Kasumi-1 (cell line): Measurements from ENCODE around the gene THRA.
A peak's percentile ranks its signal among the peaks of the same experiment; 100 is the strongest.

Experiments
- DNase-seq, 2 experiments: peaks; one replicate each; lab custom pipeline; 2025; lab: John Stamatoyannopoulos, UW

The THRA gene, protein sequence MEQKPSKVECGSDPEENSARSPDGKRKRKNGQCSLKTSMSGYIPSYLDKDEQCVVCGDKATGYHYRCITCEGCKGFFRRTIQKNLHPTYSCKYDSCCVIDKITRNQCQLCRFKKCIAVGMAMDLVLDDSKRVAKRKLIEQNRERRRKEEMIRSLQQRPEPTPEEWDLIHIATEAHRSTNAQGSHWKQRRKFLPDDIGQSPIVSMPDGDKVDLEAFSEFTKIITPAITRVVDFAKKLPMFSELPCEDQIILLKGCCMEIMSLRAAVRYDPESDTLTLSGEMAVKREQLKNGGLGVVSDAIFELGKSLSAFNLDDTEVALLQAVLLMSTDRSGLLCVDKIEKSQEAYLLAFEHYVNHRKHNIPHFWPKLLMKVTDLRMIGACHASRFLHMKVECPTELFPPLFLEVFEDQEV

DNA sequence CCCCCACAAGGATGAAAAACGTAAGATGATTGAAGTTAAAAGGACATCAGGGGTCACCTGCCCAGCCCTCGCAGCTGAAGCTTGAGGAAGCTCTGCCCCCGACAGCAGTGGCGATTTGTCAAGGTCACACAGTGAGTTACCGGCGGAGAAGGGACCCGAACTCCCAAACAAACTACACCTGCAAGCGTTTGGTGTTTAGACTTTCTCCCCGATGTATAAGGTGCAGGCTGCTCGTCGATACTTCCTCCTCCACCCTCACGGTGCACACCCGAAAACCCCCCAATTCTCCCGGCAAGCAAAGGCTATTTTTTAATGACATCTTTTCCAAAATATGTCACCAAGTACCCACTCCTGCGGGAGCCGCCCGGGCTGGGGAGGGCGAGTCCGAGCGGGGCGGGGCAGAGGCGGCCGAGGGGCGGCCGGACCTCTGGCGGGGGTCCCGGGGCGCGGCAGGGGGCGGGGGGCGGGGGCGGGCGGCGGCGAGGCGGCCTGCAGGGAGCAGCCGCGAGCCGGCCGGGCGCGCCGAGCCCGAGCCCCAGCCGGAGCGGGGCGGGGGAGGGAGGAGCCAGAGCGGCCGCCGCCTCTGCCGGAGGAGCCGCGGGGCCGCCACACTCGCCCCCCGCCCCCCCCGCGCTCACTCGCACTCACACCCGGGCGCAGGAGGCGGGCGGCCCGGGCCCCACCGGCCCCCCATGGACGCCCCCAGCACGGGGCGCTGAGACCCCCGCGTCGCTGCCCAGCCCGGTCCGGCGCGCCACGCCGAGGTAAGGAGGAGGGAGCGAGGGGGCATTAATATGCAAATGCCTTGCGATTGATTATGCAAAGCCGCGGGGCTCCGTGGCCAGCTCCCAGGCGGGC is at the start of gene THRA:
THRA (plus strand) TSS at position 637 of the 858 bp plus-strand sequence. CDS start 11,524 bp downstream, outside the sequence.
- DNase-seq, result peak; percentile 46 to 48

- DNase-seq, result no peak
These were observed 48.3 kb upstream of the THRA start for GRCh38 chr17:40014375-40014980.

- DNase-seq, result peak; percentile 12 to 27
These were observed 47.5 kb upstream of the THRA start, which contains the start of gene CSF3 for GRCh38 chr17:40015005-40015997. Gene CSF3 (plus strand): TSS chr17:40015440. CDS start chr17:40015475, 35 bp downstream.

DNA sequence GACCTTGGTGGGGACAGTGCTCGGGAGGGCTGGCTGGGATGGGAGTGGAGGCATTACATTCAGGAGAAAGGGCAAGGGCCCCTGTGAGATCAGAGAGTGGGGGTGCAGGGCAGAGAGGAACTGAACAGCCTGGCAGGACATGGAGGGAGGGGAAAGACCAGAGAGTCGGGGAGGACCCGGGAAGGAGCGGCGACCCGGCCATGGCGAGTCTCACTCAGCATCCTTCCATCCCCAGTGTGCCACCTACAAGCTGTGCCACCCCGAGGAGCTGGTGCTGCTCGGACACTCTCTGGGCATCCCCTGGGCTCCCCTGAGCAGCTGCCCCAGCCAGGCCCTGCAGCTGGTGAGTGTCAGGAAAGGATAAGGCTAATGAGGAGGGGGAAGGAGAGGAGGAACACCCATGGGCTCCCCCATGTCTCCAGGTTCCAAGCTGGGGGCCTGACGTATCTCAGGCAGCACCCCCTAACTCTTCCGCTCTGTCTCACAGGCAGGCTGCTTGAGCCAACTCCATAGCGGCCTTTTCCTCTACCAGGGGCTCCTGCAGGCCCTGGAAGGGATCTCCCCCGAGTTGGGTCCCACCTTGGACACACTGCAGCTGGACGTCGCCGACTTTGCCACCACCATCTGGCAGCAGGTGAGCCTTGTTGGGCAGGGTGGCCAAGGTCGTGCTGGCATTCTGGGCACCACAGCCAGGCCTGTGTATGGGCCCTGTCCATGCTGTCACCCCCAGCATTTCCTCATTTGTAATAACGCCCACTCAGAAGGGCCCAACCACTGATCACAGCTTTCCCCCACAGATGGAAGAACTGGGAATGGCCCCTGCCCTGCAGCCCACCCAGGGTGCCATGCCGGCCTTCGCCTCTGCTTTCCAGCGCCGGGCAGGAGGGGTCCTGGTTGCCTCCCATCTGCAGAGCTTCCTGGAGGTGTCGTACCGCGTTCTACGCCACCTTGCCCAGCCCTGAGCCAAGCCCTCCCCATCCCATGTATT is 46.5 kb upstream of the THRA start:
- no peak for DNase-seq

DNA sequence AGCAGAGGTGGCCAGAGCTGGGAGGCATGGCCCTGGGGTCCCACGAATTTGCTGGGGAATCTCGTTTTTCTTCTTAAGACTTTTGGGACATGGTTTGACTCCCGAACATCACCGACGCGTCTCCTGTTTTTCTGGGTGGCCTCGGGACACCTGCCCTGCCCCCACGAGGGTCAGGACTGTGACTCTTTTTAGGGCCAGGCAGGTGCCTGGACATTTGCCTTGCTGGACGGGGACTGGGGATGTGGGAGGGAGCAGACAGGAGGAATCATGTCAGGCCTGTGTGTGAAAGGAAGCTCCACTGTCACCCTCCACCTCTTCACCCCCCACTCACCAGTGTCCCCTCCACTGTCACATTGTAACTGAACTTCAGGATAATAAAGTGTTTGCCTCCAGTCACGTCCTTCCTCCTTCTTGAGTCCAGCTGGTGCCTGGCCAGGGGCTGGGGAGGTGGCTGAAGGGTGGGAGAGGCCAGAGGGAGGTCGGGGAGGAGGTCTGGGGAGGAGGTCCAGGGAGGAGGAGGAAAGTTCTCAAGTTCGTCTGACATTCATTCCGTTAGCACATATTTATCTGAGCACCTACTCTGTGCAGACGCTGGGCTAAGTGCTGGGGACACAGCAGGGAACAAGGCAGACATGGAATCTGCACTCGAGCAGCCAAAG is 45.2 kb upstream of the THRA start:
- no peak for DNase-seq

GRCh38 chr17:40018211-40019121 is 44.3 kb upstream of the THRA start:
- DNase-seq, result no peak

DNA sequence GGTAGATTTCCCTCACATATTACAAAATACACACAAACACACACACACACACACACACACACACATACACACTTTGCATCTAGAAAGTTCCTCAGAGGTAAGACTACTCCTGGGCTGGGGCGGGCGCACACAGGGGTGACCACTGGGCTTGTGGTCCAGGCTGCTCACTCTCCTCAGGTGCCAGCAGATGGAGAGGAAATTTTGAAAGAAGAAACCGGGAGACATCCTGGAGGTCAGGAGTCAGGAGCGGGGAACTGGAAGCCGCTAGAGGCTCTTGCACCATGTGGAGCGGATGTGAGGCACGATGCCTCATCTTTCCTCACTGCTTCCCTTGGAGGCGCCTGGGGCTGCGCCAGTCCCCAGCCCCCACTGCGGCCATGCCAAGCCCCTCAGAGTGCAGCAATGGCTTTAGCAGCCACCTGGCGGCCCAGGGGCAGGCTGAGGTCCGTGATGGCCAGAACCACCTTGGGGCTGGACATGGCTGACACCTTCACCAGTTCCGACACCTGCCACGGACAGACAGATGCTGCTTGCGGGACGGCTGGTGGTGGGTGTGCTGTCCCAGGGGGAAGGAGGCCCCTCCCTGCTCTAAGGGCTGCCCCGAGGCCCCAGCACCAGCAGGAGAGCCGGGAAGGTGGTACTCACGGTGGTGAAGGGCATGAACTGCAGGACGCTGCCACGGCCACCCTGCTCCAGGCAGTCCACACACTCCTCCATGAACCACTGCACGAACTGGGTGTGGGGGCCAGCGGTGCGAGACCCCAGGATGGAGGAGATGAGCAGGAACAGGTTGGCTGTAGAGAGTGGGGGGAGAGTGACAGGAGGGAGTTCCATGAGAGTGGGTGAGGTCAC is 43.4 kb upstream of the THRA start:
- peak; percentile 20 to 27 for DNase-seq

GRCh38 chr17:40020146-40020545 is 42.6 kb upstream of the THRA start:
- no peak for DNase-seq

DNA sequence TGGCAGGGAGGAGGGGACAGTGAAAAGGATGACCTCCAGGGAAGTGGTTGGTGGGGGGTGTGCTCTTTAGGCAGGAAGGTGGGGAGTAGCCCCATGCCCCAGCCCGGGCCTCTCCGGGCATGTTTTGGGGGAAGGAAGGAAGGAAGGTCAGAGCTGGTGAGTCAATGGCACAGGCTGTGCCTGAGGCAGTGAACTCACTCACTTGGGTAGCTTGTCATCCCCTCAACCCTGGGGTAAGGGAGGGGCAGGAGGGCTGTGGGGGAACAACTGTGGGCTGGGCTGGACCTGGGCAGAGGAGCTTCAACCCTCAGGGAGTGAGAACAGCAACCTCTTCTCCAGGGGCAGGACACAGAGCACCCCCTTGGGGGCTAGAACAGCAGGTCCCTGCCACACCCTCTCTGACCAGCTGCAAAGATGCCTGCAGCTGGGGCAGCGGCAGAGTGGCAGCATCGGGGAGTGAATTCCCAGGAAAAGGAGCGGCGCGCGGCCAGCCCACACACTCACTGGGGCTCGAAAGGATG is 41.3 kb upstream of the THRA start:
- peak; percentile 47 to 49 for DNase-seq

- DNase-seq, result no peak
These were observed 40.3 kb upstream of the THRA start for GRCh38 chr17:40022497-40022896.

GRCh38 chr17:40022961-40023541 is 39.7 kb upstream of the THRA start:
- DNase-seq, result no peak

GRCh38 chr17:40023590-40024292 is 39.0 kb upstream of the THRA start:
- DNase-seq, result no peak

DNA sequence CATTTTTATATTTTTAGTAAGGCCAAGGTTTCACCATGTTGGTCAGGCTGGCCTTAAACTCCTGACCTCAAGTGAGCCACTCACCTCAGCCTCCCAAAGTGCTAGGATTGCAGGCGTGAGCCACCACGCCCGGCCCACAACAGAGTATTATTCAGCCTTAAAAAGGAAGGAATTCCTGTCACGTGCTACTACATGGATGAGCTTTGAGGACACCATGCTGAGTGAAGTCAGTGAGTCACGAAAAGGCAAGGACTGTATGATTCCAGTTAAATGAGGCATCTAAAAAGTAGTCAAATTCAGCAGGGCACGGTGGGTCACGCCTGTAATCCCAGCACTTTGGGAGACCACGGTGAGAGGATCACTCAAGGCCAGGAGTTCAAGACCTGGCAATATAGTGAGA is 37.9 kb upstream of the THRA start:
- no peak for DNase-seq

- DNase-seq, result no peak
These were observed 37.2 kb upstream of the THRA start for GRCh38 chr17:40025559-40025958.

GRCh38 chr17:40025991-40026815 is 36.6 kb upstream of the THRA start:
- DNase-seq, result no peak
